Measurements from ENCODE around the gene PFKFB3. TPM values are rescaled to one million over a fixed set of nuclear protein-coding genes. Genes with fewer than 3 reads are reported as not detected.

Gene PFKFB3
- total and polyA plus RNA-seq, 2 of the 13 experiments (the other 11 are each of a cell fraction or from before 2014, with no cell fraction given): 1.2 to 13.3 TPM

GRCh38 chr10:6276356-6276755 is 73.6 kb downstream of the PFKFB3 start:
- ChIA-PET CTCF (ENCODE audit: low intra/inter-chr PET ratio, low total read pairs) (no interaction called here), POLR2A (no interaction called here)
- 0 out of 5 replicates have a peak, but pooled peaks cover 0 to 5% of the 10 kb centered on the region in 2 experiments for H3K27me3 ChIP-seq (ENCODE audit: control insufficient read depth in 1 of 2, insufficient read depth in 2 of 2, low read length in 2 of 2)
- no peaks in the 10 kb centered on the region for H4K20me1 ChIP-seq (ENCODE audit: insufficient read depth, low read length)
- TF ChIP-seq FOXM1 (CRISPR knock-in tag; IDR thresholded peaks at IDR 0.05): no peak
- WGBS (ENCODE audit: low lambda C conversion rate): 90% methylated on average over 2 of the region's 2 CpGs
- no TSS peak for BruUV-seq (replicated peaks)
- H3K9ac ChIP-seq (ENCODE audit: insufficient read depth, low read depth, low read length): no peak overlapping the region
- H3K4me2 ChIP-seq (ENCODE audit: low read depth, low read length): no peak overlapping the region
- ATAC-seq: no peak
- no peak for DNase-seq (ENCODE audit: low spot score)
- no peak overlapping the region for H3K27ac ChIP-seq (ENCODE audit: extremely low read length, insufficient read depth, low read length)
- no peak overlapping the region for H3K4me3 ChIP-seq (replicated peaks in 1 of 3; ENCODE audit: insufficient read depth in 1 of 3, low read depth in 2 of 3, low read length in 3 of 3)
- no peaks in the 10 kb centered on the region for H3K79me2 ChIP-seq (ENCODE audit: insufficient read depth, low read length)
- H3K9me3 ChIP-seq (ENCODE audit: low read length): no peaks in the 10 kb centered on the region
- in situ Hi-C loops (cut with HindIII; ENCODE audit: extremely low pct_ligation_motif_present, low pct_unique_long_range_greater_than_20kb): no loop called here
- intact Hi-C loops (cut with micrococcal nuclease; ENCODE audit: unreplicated experiment): loop anchor here (5.0 to 10.0 kb wide), 2 partner anchors 74 to 128 kb away; partner anchors contain the start of gene PFKFB3
- no peak overlapping the region for H2AFZ ChIP-seq (ENCODE audit: low read length)
- FAIRE-seq: no peak
- no peaks in the 10 kb centered on the region for H3K36me3 ChIP-seq (replicated peaks in 1 of 2; ENCODE audit: control insufficient read depth in 1 of 2, insufficient read depth in 2 of 2, low read length in 2 of 2)
- H3K4me1 ChIP-seq (ENCODE audit: insufficient read depth, low read length): peaks cover 69% of the 10 kb centered on the region

GRCh38 chr10:6278519-6279120 is 75.9 kb downstream of the PFKFB3 start:
- no TSS peak for BruUV-seq (replicated peaks)
- 0 out of 2 replicates have a peak, but pooled peaks have one; percentile 0 for TF ChIP-seq ZNF543 (CRISPR knock-in tag; IDR thresholded peaks at IDR 0.05)
- no peak for TF ChIP-seq MAX (IDR thresholded peaks at IDR 0.05)
- Histone ChIP-seq H4K20me1 (ENCODE audit: insufficient read depth, low read length) (no peaks in the 10 kb centered on the region), H3K27me3 (ENCODE audit: control insufficient read depth in 1 of 2, insufficient read depth in 2 of 2, low read length in 2 of 2) (no peaks in the 10 kb centered on the region), H3K9ac (ENCODE audit: insufficient read depth, low read depth, low read length) (no peak overlapping the region), H3K4me3 (replicated peaks in 1 of 3; ENCODE audit: insufficient read depth in 1 of 3, low read depth in 2 of 3, low read length in 3 of 3) (no peak overlapping the region), H3K4me2 (ENCODE audit: low read depth, low read length) (no peak overlapping the region), H3K36me3 (replicated peaks in 1 of 2; ENCODE audit: control insufficient read depth in 1 of 2, insufficient read depth in 2 of 2, low read length in 2 of 2) (no peaks in the 10 kb centered on the region), H3K4me1 (ENCODE audit: insufficient read depth, low read length) (peaks cover 50% of the 10 kb centered on the region), H3K9me3 (ENCODE audit: low read length) (no peaks in the 10 kb centered on the region), H3K79me2 (ENCODE audit: insufficient read depth, low read length) (no peaks in the 10 kb centered on the region), H3K27ac (ENCODE audit: extremely low read length, insufficient read depth, low read length) (no peak overlapping the region), H2AFZ (ENCODE audit: low read length) (no peak overlapping the region)
- WGBS (ENCODE audit: low lambda C conversion rate): 79% methylated on average over 9 of the region's 9 CpGs
- no peak for ATAC-seq
- ChIA-PET POLR2A (no interaction called here), CTCF (ENCODE audit: low intra/inter-chr PET ratio, low total read pairs) (no interaction called here)
- in situ Hi-C loops (cut with HindIII; ENCODE audit: extremely low pct_ligation_motif_present, low pct_unique_long_range_greater_than_20kb) (no loop called here), intact Hi-C loops (cut with micrococcal nuclease; ENCODE audit: unreplicated experiment) (loop anchor here (5.0 to 10.0 kb wide), 2 partner anchors 76 to 126 kb away; partner anchors contain the start of gene PFKFB3)
- no peak for DNase-seq (ENCODE audit: low spot score)
- FAIRE-seq: no peak
